ENCODE results near the gene DGKQ.
"Not testable (repeated sequence)": the region's sequence is repeated elsewhere in the genome, so short reads cannot be mapped to it uniquely, and the experiment has no call there.

Gene DGKQ

GRCh38 chr4:1009542-1010394, 36.4 kb upstream of the DGKQ start:
- peak; percentile 67 for DNase-seq (ENCODE audit: low read depth)

- DNase-seq (ENCODE audit: low read depth) = peak; percentile 17
Observed at GRCh38 chr4:1008840-1009541, 35.6 kb upstream of the DGKQ start.

- no peak for DNase-seq (ENCODE audit: low read depth)
Observed at GRCh38 chr4:1006856-1007255, 33.5 kb upstream of the DGKQ start.

GRCh38 chr4:1004557-1005485, 31.5 kb upstream of the DGKQ start:
- no peak for DNase-seq (ENCODE audit: low read depth)

- DNase-seq (ENCODE audit: low read depth) = no peak
Observed at GRCh38 chr4:1004071-1004418, 30.7 kb upstream of the DGKQ start.

GRCh38 chr4:1003271-1004070, 30.1 kb upstream of the DGKQ start:
- no peak for DNase-seq (ENCODE audit: low read depth)

GRCh38 chr4:1002631-1003251, 29.4 kb upstream of the DGKQ start:
- no peak for DNase-seq (ENCODE audit: low read depth)

- DNase-seq (ENCODE audit: low read depth) = no peak
Observed at GRCh38 chr4:1002131-1002630, 28.8 kb upstream of the DGKQ start.

DNA sequence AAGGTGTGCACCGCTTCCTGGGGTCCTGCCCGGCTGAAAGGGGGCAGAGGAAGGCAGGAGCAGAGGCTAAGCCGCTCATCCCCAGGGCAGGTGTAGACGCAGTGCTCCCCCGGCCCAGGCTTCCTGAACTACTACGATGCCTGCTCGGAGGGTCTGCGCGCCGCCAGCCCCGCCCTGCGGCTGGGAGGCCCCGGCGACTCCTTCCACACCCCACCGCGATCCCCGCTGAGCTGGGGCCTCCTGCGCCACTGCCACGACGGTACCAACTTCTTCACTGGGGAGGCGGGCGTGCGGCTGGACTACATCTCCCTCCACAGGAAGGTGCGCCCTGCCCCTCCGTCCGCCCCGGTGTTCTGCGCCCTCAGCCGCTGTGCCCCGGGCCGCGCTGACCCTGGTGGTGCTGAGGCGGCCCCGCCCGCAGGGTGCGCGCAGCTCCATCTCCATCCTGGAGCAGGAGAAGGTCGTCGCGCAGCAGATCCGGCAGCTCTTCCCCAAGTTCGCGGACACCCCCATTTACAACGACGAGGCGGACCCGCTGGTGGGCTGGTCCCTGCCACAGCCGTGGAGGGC, 28.3 kb upstream of the DGKQ start:
- no peak for DNase-seq (ENCODE audit: low read depth)

DNA sequence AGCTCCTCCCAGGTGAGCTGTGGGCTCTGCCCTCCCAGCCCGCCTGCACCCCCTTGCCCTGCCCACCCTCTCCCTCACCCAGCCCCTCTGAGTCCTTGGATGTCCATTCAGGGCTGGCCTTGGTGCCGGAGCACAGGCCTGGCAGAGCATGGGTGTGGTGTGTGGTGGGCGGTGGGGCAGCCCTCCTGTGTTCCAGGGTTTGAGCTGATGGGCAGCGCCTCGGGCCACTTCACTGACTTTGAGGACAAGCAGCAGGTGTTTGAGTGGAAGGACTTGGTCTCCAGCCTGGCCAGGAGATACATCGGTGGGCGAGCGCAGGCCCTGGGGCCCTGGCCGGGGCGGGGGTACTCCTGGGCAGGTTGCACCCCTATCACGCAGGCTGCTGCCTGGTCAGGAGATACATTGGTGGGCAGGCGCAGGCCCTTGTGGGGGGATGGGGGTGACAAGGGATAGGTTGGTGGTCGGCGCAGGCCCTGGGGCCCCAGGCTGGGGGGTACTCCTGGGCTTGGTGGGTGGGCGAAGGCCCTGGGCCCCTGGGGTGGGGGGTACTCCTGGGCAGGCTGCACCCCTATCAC, 27.4 kb upstream of the DGKQ start:
- DNase-seq (ENCODE audit: low read depth) = no peak

DNA sequence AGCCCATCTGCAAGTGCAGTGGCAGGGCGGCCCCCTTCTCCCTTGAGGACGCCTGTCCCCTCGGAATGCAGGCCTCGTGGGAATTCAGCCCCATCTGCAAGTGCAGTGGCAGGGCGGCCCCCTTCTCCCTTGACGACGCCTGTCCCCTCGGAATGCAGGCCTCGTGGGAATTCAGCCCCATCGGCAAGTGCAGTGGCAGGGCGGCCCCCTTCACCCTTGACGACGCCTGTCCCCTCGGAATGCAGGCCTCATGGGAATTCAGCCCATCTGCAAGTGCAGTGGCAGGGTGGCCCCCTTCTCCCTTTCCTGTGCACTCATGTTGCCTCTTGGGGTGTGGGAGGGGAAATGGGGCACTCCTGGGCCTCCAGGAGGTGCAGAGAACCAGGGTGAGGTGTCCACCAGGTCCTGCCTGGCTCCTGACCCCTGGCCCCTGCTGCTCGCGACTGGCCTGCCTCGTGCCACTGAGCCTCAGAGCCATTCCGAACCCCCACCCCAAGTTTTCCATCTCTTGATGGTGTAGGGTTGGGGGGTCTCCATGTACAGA, 26.6 kb upstream of the DGKQ start:
- DNase-seq (ENCODE audit: low read depth) = no peak

GRCh38 chr4:999240-999863, 26.0 kb upstream of the DGKQ start:
- not testable (repeated sequence) for DNase-seq (ENCODE audit: low read depth)

- DNase-seq (ENCODE audit: low read depth) = no peak
Observed at GRCh38 chr4:998096-998691, 24.8 kb upstream of the DGKQ start.

- no peak for DNase-seq (ENCODE audit: low read depth)
Observed at GRCh38 chr4:997375-998071, 24.2 kb upstream of the DGKQ start.

GRCh38 chr4:996997-997374, 23.6 kb upstream of the DGKQ start:
- no peak for DNase-seq (ENCODE audit: low read depth)

GRCh38 chr4:996030-996996, 22.9 kb upstream of the DGKQ start:
- DNase-seq (ENCODE audit: low read depth) = no peak

DNA sequence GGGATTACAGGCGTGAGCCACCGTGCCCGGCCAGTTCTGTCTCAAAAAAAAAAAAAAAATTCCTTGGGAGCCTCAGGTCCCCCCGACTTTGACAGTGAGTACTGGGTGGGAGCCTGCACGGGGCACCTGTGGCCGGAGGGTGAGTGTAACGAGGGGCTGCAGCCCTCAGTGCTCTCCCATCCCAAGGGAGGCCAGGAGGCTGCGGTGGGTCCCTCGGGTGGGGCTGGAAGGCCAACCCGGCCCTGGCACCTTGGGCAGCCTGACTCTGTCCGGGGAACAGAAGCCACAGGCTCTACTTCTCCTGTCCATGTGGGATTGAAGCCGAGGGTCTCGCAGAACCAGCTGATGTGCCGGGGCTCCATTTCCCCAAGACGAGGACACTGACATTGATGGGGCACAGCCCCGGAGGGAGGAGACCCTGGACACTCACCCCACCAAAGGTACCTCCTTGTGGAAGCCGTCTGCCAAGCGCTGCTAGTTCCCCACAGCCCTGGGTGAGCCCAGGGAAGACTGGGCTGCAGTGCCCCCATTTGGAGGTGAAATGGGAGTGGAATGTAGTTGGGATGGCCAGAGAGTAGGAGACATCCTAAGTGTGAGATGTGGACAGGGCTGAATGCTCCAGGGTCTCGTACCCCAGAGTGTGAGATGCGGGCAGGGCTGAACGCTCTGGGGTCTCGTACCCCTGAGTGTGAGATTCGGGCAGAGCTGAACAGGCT, 22.1 kb upstream of the DGKQ start:
- no peak for DNase-seq (ENCODE audit: low read depth)
